Measurements from ENCODE around the gene BNIPL.
A peak's percentile ranks its signal among the peaks of the same experiment; 100 is the strongest.

The BNIPL gene

GRCh38 chr1:151009674-151010345, 26.6 kb upstream of the BNIPL start:
- DNase-seq (ENCODE audit: low read depth): no peak

GRCh38 chr1:151010346-151010726, 26.1 kb upstream of the BNIPL start:
- DNase-seq (ENCODE audit: low read depth): no peak

- peak; percentile 32 for DNase-seq (ENCODE audit: low read depth)
Measured at GRCh38 chr1:151011154-151011850, 25.1 kb upstream of the BNIPL start.

GRCh38 chr1:151012684-151013471, 23.5 kb upstream of the BNIPL start:
- no peak for DNase-seq (ENCODE audit: low read depth)

DNA sequence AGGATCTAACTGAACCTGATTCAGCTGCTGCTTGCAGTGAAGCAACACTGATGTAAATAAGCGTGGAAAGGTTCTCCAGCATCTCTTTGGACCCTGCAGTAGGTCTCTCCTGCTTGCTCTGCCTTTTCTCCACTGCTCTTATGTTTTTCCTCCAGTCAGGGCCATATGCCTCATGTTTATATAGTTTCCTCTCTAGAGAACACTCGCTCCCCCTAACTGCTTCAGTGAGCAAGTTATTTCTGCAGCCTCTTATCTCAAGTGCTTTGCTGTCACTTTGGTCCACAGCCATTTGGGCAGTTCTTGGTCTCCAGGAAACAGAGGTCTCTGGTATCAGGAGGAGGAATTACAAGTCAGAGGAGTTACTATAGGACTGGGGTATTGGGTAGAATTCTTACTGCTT, 22.9 kb upstream of the BNIPL start:
- no peak for DNase-seq (ENCODE audit: low read depth)

DNA sequence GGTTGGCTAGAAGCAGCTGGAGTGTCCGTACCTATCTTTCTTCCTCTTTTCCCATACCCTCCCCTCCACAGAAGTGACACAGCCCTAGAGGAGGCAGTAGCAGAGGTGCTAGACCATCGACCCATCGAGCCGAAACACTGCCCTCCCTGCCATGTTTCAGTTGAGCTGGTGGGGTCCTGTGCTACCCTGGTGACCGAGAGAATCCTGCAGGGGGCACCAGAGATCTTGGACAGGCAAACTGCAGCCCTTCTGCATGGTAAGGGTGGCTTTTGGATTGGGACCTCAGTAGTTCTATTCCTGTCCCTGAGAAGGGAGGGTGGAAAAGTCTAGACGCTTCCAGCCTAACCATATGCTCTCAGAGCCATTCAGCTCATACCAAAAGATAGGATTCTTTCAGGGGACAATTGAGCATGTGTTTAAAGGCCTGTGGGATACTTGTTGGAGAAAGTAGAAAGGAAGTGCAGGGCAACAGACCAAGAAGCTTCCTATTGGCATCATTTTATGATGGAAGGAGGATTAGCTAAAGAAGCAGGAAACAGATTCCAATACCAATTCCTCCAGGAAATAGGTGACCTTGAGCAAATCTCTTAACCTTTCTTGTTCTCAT, 11.7 kb upstream of the BNIPL start:
- peak; percentile 71 for DNase-seq (ENCODE audit: low read depth)

GRCh38 chr1:151026460-151026859, 9.9 kb upstream of the BNIPL start:
- DNase-seq (ENCODE audit: low read depth): no peak

DNA sequence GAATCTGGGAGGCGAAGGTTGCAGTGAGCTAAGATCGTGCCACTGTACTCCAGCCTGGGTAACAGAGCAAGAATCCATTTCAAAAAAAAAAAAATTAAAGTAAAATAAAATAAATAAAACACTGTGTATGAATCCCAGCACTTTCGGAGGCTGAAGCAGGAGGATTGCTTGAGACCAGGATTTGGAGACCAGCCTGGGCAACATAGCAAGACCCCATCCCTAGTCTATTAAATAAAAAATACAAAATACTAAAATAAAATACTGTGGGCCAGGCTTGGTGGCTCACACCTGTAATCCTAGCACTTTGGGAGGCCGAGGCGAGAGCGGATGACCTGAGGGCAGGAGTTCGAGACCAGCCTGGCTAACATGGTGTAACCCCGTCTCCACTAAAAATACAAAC, 4.2 kb upstream of the BNIPL start:
- DNase-seq (ENCODE audit: low read depth): no peak

DNA sequence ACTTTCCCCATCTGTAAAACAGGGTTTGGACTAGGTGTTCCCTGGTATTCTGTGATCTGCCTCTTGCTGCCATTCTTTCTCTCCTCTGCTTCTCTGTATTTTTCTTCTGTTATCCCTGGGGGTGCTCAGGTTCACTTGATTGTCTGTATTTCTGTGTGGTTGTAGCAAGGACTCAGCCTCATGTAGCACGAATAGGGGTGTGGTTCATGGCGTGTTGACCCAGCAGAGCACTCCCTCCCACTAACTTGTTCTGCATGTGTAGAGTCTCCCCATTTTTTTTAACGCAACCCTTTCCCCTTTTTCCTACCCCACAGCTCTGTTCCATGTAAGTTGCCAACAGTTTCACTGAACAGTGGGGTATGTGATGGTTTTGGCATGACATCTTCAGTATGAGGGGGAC, 1.2 kb upstream of the BNIPL start:
- no peak for DNase-seq (ENCODE audit: low read depth)

DNA sequence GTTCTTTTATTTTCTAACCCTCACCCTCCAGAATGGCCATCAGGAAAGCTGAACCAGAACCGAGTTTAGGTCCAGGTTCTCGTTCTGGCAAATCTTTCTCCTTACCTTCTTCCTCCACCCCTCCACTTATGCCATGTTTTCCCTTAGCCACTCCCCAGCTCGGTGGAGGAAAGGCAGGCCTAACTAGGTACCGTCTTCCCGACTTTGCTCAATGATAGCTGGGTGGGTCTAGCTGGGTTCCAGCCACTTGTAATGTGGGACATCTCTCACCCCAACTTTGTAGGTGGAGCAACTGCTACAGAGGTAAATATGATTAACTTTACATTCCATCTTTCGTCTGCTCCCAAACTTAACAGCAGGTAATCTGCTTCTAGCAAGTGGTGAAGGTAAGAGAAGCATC, 646 bp downstream of the BNIPL start:
- no peak for DNase-seq (ENCODE audit: low read depth)

DNA sequence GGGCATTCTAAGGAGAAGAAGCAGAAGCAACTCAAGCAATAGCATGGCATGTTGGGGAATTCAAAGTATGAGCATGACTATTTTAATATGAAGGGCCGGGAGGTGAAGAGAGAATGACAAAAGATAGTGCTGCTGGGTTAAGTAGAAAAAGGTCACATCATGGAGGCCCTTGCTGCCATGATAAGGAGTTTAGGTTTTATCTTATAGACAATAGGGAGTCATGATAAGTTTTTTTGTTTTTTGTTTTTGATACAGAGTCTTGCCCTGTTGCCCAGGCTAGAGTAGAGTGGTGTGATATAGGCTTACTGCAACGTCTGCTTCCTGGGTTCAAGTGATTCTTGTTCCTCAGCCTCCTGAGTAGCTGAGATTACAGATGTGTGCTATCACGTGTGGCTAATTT, 3.1 kb downstream of the BNIPL start:
- no peak for DNase-seq (ENCODE audit: low read depth)

GRCh38 chr1:151043163-151043562, 6.8 kb downstream of the BNIPL start:
- DNase-seq (ENCODE audit: low read depth): no peak

GRCh38 chr1:151047591-151047924, 11.2 kb downstream of the BNIPL start, which contains the start of gene C1orf56:
Gene C1orf56 (plus strand): TSS chr1:151047751. CDS start chr1:151047848, 97 bp downstream.
- DNase-seq (ENCODE audit: low read depth): peak; percentile 80

- DNase-seq (ENCODE audit: low read depth): peak; percentile 80
Measured at GRCh38 chr1:151047925-151048644, 11.7 kb downstream of the BNIPL start.

DNA sequence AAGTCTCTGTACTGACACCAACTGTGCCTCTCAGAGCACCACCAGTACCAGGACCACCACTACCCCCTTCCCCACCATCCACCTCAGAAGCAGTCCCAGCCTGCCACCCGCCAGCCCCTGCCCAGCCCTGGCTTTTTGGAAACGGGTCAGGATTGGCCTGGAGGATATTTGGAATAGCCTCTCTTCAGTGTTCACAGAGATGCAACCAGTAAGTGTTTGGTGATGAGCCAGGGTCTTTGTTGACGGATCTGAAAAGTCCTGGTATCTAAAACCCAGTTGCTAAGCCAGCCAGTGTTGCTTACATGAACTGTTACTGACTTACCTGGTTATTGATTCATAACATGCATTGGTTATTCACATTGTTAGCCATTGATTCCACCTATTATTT, 12.3 kb downstream of the BNIPL start:
- DNase-seq (ENCODE audit: low read depth): no peak

- no peak for DNase-seq (ENCODE audit: low read depth)
Measured at GRCh38 chr1:151049458-151049857, 13.1 kb downstream of the BNIPL start.

DNA sequence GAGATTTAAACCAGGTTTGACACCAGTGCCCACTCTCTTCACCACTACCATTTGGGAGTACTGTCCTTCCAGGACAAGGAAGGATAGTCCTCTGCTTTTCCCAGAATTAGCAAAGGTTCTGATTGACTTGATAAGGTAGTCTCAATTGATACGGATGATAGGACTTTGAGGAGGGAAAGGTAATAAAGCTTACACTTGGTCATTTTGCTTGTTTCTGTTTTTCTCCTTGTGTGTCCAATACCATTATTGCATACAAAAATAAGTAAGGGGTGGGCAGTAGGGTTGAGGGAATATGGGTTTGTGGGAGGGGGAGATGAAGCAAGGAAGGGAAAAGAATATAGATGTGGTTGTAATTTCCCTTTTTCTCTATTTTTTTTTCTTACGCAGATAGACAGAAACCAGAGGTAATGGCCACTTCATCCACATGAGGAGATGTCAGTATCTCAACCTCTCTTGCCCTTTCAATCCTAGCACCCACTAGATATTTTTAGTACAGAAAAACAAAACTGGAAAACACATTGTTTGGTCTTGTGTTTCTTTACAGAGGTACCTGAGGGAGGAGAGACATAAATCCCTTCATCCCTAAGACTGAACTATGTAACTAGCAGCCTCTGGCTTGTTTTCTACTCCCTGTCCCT, 13.8 kb downstream of the BNIPL start:
- no peak for DNase-seq (ENCODE audit: low read depth)

GRCh38 chr1:151051356-151052009, 15.1 kb downstream of the BNIPL start:
- no peak for DNase-seq (ENCODE audit: low read depth)

- DNase-seq (ENCODE audit: low read depth): no peak
Measured at GRCh38 chr1:151054971-151055547, 18.7 kb downstream of the BNIPL start.

- no peak for DNase-seq (ENCODE audit: low read depth)
Measured at GRCh38 chr1:151055581-151055980, 19.2 kb downstream of the BNIPL start.

- no peak for DNase-seq (ENCODE audit: low read depth)
Measured at GRCh38 chr1:151056149-151056548, 19.8 kb downstream of the BNIPL start.

Measured in ELR (cell line).